C4-2B (cell line): ENCODE measurements around the gene SEC24B.

Experiments used
- ZFX ChIP-seq: fragments of 450-650 bp; IDR thresholded peaks from 2 replicates; pipeline ENCODE4 v1.6.1; 2017
- TF ChIP-seq, protein P1 (sequence below): fragments of 450-650 bp; conservative IDR thresholded peaks from 2 replicates; pipeline ENCODE4 v1.5.1; 2017; ENCODE audit warnings: mild to moderate bottlenecking

DNA sequence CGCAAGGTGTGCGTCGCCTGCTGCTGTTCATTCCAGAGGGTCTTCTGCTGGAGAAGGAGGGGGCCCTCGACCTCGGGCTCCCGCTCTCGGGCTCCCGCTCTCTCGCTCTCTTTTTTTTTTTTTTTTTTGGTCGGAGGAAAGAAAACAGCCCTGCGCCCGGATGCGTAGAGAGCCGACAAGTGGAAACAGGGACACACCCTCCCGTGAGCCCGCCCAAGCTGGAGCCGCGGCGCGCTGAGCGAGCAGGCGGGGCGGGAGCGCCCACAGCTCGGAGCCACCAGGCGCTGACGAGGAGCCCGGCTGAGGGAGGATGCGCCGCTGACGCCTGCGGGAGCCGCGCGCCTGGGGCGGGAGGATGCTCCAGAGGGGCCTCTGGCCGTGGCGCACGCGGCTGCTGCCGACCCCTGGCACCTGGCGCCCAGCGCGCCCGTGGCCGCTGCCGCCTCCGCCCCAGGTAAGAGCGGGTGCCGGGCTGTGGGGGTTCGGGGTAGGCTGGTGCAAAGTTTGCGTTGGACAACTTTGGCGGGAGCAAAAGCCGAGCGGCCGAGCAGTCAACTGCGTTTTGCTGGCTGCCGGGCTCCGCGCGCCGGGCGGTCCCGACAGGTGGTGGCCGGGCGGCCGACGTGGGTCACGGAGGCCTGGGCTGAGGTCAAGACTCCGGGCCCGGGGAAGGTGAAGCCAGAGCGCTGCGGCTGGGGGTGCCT lies 126.5 kb downstream of the SEC24B start, which contains the start of gene MCUB:
- TF ChIP-seq, protein P1, sequence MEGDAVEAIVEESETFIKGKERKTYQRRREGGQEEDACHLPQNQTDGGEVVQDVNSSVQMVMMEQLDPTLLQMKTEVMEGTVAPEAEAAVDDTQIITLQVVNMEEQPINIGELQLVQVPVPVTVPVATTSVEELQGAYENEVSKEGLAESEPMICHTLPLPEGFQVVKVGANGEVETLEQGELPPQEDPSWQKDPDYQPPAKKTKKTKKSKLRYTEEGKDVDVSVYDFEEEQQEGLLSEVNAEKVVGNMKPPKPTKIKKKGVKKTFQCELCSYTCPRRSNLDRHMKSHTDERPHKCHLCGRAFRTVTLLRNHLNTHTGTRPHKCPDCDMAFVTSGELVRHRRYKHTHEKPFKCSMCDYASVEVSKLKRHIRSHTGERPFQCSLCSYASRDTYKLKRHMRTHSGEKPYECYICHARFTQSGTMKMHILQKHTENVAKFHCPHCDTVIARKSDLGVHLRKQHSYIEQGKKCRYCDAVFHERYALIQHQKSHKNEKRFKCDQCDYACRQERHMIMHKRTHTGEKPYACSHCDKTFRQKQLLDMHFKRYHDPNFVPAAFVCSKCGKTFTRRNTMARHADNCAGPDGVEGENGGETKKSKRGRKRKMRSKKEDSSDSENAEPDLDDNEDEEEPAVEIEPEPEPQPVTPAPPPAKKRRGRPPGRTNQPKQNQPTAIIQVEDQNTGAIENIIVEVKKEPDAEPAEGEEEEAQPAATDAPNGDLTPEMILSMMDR, result no peak
- TF ChIP-seq ZFX, result no peak
